ENCODE measurements around the gene CNTNAP2.

- TF ChIP-seq, protein P1, sequence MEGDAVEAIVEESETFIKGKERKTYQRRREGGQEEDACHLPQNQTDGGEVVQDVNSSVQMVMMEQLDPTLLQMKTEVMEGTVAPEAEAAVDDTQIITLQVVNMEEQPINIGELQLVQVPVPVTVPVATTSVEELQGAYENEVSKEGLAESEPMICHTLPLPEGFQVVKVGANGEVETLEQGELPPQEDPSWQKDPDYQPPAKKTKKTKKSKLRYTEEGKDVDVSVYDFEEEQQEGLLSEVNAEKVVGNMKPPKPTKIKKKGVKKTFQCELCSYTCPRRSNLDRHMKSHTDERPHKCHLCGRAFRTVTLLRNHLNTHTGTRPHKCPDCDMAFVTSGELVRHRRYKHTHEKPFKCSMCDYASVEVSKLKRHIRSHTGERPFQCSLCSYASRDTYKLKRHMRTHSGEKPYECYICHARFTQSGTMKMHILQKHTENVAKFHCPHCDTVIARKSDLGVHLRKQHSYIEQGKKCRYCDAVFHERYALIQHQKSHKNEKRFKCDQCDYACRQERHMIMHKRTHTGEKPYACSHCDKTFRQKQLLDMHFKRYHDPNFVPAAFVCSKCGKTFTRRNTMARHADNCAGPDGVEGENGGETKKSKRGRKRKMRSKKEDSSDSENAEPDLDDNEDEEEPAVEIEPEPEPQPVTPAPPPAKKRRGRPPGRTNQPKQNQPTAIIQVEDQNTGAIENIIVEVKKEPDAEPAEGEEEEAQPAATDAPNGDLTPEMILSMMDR (IDR thresholded peaks at IDR 0.05 in 4 of 5, conservative IDR thresholded peaks at IDR 0.05 in 1 of 5): no peak
- TF ChIP-seq POLR2A (IDR thresholded peaks at IDR 0.05): no peak
Measured at GRCh38 chr7:148266795-148267194, 2150.2 kb downstream of the CNTNAP2 start.

Measured in gastrocnemius medialis (tissue), 4 donors.